Measurements from ENCODE around the gene BRWD1. TPM values are rescaled to one million over a fixed set of nuclear protein-coding genes. Genes with fewer than 3 reads are reported as not detected.

BRWD1 gene
- total and polyA plus RNA-seq, 2 of the 13 experiments (the other 11 are each of a cell fraction or from before 2014, with no cell fraction given): 13.9 to 28.0 TPM

- H3K36me3 ChIP-seq (replicated peaks in 1 of 2; ENCODE audit: control insufficient read depth in 1 of 2, insufficient read depth in 2 of 2, low read length in 2 of 2): no peaks in the 10 kb centered on the region
- CTCF ChIA-PET (ENCODE audit: low intra/inter-chr PET ratio, low total read pairs): no interaction called here
- intact Hi-C loops (cut with micrococcal nuclease; ENCODE audit: unreplicated experiment): no loop called here
- H3K79me2 ChIP-seq (ENCODE audit: insufficient read depth, low read length): no peaks in the 10 kb centered on the region
- no peak overlapping the region for H3K27ac ChIP-seq (ENCODE audit: extremely low read length, insufficient read depth, low read length)
- no peaks in the 10 kb centered on the region for H3K27me3 ChIP-seq (ENCODE audit: control insufficient read depth in 1 of 2, insufficient read depth in 2 of 2, low read length in 2 of 2)
- H3K9ac ChIP-seq (ENCODE audit: insufficient read depth, low read depth, low read length): no peak overlapping the region
- no peaks in the 10 kb centered on the region for H4K20me1 ChIP-seq (ENCODE audit: insufficient read depth, low read length)
- FAIRE-seq (no peak), ATAC-seq (peak; percentile 23; the same call in 2 of the 3 replicates), DNase-seq (ENCODE audit: low spot score) (no peak)
- no peak overlapping the region for H3K4me3 ChIP-seq (replicated peaks in 1 of 3; ENCODE audit: insufficient read depth in 1 of 3, low read depth in 2 of 3, low read length in 3 of 3)
- TF ChIP-seq, protein P1, sequence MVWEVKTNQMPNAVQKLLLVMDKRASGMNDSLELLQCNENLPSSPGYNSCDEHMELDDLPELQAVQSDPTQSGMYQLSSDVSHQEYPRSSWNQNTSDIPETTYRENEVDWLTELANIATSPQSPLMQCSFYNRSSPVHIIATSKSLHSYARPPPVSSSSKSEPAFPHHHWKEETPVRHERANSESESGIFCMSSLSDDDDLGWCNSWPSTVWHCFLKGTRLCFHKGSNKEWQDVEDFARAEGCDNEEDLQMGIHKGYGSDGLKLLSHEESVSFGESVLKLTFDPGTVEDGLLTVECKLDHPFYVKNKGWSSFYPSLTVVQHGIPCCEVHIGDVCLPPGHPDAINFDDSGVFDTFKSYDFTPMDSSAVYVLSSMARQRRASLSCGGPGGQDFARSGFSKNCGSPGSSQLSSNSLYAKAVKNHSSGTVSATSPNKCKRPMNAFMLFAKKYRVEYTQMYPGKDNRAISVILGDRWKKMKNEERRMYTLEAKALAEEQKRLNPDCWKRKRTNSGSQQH (CRISPR knock-in tag; IDR thresholded peaks at IDR 0.05; ENCODE audit: low read depth): no peak
- TF ChIP-seq FOXK2 (IDR thresholded peaks at IDR 0.05): no peak
- peak; percentile 25; the same call in 1 of the 2 replicates for TF ChIP-seq ZMYM3 (CRISPR knock-in tag; IDR thresholded peaks at IDR 0.05)
- no peak for TF ChIP-seq ZNF768 (CRISPR knock-in tag; IDR thresholded peaks at IDR 0.05)
- TF ChIP-seq GABPB1 (CRISPR knock-in tag; IDR thresholded peaks at IDR 0.05): no peak
- TF ChIP-seq ZNF570 (CRISPR knock-in tag; IDR thresholded peaks at IDR 0.05; ENCODE audit: borderline replicate concordance): no peak
- H3K4me2 ChIP-seq (ENCODE audit: low read depth, low read length): 0 out of 2 replicates have a peak overlapping the region, but pooled peaks have one; percentile 23
- peaks cover 51% of the 10 kb centered on the region for H3K4me1 ChIP-seq (ENCODE audit: insufficient read depth, low read length)
- POLR2A ChIA-PET: no interaction called here
- WGBS (ENCODE audit: low lambda C conversion rate): 29% methylated on average over 6 of the region's 6 CpGs
- no TSS peak for BruUV-seq (replicated peaks)
- H3K9me3 ChIP-seq (ENCODE audit: low read length): no peaks in the 10 kb centered on the region
- no peak overlapping the region for H2AFZ ChIP-seq (ENCODE audit: low read length)
- in situ Hi-C loops (cut with HindIII; ENCODE audit: extremely low pct_ligation_motif_present, low pct_unique_long_range_greater_than_20kb): no loop called here
Observed at GRCh38 chr21:39321424-39321823, 8.0 kb upstream of the BRWD1 start.

DNA sequence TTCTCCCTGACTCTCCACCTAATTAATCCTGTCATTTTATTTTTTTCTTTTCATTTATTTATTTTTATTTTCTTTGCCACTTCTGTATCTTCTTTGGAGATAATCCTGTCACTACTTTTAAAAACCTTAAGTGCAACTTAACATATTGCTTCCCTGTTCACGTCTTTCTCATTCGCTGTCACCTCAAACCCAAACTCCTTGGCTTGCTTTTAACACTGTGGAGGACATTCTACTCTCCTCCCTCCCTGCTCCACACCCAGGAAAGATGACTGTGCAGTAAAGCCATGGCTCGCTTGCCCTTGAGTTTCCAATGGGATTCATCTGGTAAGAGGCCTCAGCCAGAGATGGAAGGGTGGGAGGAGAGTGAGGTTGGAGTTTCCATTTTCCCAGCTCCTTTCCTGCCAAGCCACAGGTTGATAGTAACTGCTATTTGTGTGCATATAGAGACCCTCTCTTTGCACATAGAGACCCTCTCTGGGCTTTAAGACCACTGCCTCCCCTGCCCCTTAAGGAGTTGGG, 6.4 kb upstream of the BRWD1 start:
- DNase-seq (ENCODE audit: low spot score) (no peak), ATAC-seq (no peak; the same call in 2 of the 3 replicates), FAIRE-seq (no peak)
- H3K79me2 ChIP-seq (ENCODE audit: insufficient read depth, low read length): no peaks in the 10 kb centered on the region
- intact Hi-C loops (cut with micrococcal nuclease; ENCODE audit: unreplicated experiment): no loop called here
- ChIA-PET CTCF (ENCODE audit: low intra/inter-chr PET ratio, low total read pairs) (no interaction called here), POLR2A (no interaction called here)
- no peak overlapping the region; the same call in 1 of the 2 replicates for H3K4me2 ChIP-seq (ENCODE audit: low read depth, low read length)
- H3K27me3 ChIP-seq (ENCODE audit: control insufficient read depth in 1 of 2, insufficient read depth in 2 of 2, low read length in 2 of 2): no peaks in the 10 kb centered on the region
- no peaks in the 10 kb centered on the region for H4K20me1 ChIP-seq (ENCODE audit: insufficient read depth, low read length)
- no TSS peak for BruUV-seq (replicated peaks)
- H3K9ac ChIP-seq (ENCODE audit: insufficient read depth, low read depth, low read length): no peak overlapping the region
- H3K4me1 ChIP-seq (ENCODE audit: insufficient read depth, low read length): peaks cover 52% of the 10 kb centered on the region
- no peak overlapping the region for H3K27ac ChIP-seq (ENCODE audit: extremely low read length, insufficient read depth, low read length)
- in situ Hi-C loops (cut with HindIII; ENCODE audit: extremely low pct_ligation_motif_present, low pct_unique_long_range_greater_than_20kb): no loop called here
- H3K4me3 ChIP-seq (replicated peaks in 1 of 3; ENCODE audit: insufficient read depth in 1 of 3, low read depth in 2 of 3, low read length in 3 of 3): no peak overlapping the region
- H3K9me3 ChIP-seq (ENCODE audit: low read length): no peaks in the 10 kb centered on the region
- no peaks in the 10 kb centered on the region for H3K36me3 ChIP-seq (replicated peaks in 1 of 2; ENCODE audit: control insufficient read depth in 1 of 2, insufficient read depth in 2 of 2, low read length in 2 of 2)
- H2AFZ ChIP-seq (ENCODE audit: low read length): no peak overlapping the region
- WGBS (ENCODE audit: low lambda C conversion rate): 72% methylated on average over 3 of the region's 3 CpGs
- TF ChIP-seq NFE2L2 (IDR thresholded peaks at IDR 0.05; ENCODE audit: low read length): peak; percentile 30; the same call in 1 of the 2 replicates
- no peak for TF ChIP-seq BCL3 (CRISPR knock-in tag; IDR thresholded peaks at IDR 0.05)
- TF ChIP-seq HIVEP1 (CRISPR knock-in tag; IDR thresholded peaks at IDR 0.05): no peak
- no peak for TF ChIP-seq SIX1 (CRISPR knock-in tag; IDR thresholded peaks at IDR 0.05; ENCODE audit: borderline replicate concordance)
